ENCODE results near the gene CCR8. TPM values are rescaled to one million over a fixed set of nuclear protein-coding genes. Genes with fewer than 3 reads are reported as not detected.

Gene CCR8
- total RNA-seq, 1 experiment from 2014 or later, result not detected

- Histone ChIP-seq H3K27ac (no peak overlapping the region), H3K27me3 (replicated peaks) (no peaks in the 10 kb centered on the region), H3K36me3 (no peaks in the 10 kb centered on the region), H3K9me3 (replicated peaks) (no peaks in the 10 kb centered on the region), H3K4me1 (replicated peaks) (no peaks in the 10 kb centered on the region), H3K4me3 (no peak overlapping the region)
- no peak for DNase-seq (ENCODE audit: low read depth in 1 of 2, low spot score in 2 of 2)
Measured at GRCh38 chr3:39323494-39323893, 6.0 kb upstream of the CCR8 start.

- Histone ChIP-seq H3K4me1 (replicated peaks) (no peaks in the 10 kb centered on the region), H3K4me3 (no peak overlapping the region), H3K27me3 (replicated peaks) (no peaks in the 10 kb centered on the region), H3K27ac (no peak overlapping the region), H3K36me3 (no peaks in the 10 kb centered on the region), H3K9me3 (replicated peaks) (no peaks in the 10 kb centered on the region)
- DNase-seq (ENCODE audit: low read depth in 1 of 2, low spot score in 2 of 2), result no peak
Measured at GRCh38 chr3:39325236-39325635, 4.3 kb upstream of the CCR8 start.

- no peaks in the 10 kb centered on the region for H3K36me3 ChIP-seq
Measured at GRCh38 chr3:39327053-39327745, 2.3 kb upstream of the CCR8 start.

GRCh38 chr3:39327746-39328349 is 1.7 kb upstream of the CCR8 start:
- H3K4me1 ChIP-seq (replicated peaks), result no peaks in the 10 kb centered on the region
- H3K4me3 ChIP-seq, result no peak overlapping the region
- H3K27ac ChIP-seq, result no peak overlapping the region
- H3K36me3 ChIP-seq, result no peaks in the 10 kb centered on the region
- no peaks in the 10 kb centered on the region for H3K9me3 ChIP-seq (replicated peaks)
- DNase-seq (ENCODE audit: low read depth in 1 of 2, low spot score in 2 of 2), result no peak
- no peaks in the 10 kb centered on the region for H3K27me3 ChIP-seq (replicated peaks)

More at GRCh38 chr3:39327053-39327745, 2.3 kb upstream of the CCR8 start:
- H3K4me1 ChIP-seq (replicated peaks), result no peaks in the 10 kb centered on the region
- H3K4me3 ChIP-seq, result no peak overlapping the region
- H3K27me3 ChIP-seq (replicated peaks), result no peaks in the 10 kb centered on the region
- no peak for DNase-seq (ENCODE audit: low read depth in 1 of 2, low spot score in 2 of 2)
- H3K9me3 ChIP-seq (replicated peaks), result no peaks in the 10 kb centered on the region
- no peak overlapping the region for H3K27ac ChIP-seq

GRCh38 chr3:39330824-39331223 is 1.3 kb downstream of the CCR8 start:
- DNase-seq (ENCODE audit: low read depth in 1 of 2, low spot score in 2 of 2), result no peak
- no peaks in the 10 kb centered on the region for H3K4me1 ChIP-seq (replicated peaks)
- H3K4me3 ChIP-seq, result no peak overlapping the region
- no peaks in the 10 kb centered on the region for H3K27me3 ChIP-seq (replicated peaks)
- H3K9me3 ChIP-seq (replicated peaks), result no peaks in the 10 kb centered on the region
- H3K27ac ChIP-seq, result no peak overlapping the region
- H3K36me3 ChIP-seq, result no peaks in the 10 kb centered on the region

GRCh38 chr3:39332525-39332924 is 3.0 kb downstream of the CCR8 start:
- no peak for DNase-seq (ENCODE audit: low read depth in 1 of 2, low spot score in 2 of 2)
- no peaks in the 10 kb centered on the region for H3K9me3 ChIP-seq (replicated peaks)
- H3K4me1 ChIP-seq (replicated peaks), result no peaks in the 10 kb centered on the region
- no peak overlapping the region for H3K27ac ChIP-seq
- H3K27me3 ChIP-seq (replicated peaks), result no peaks in the 10 kb centered on the region
- H3K4me3 ChIP-seq, result no peak overlapping the region
- H3K36me3 ChIP-seq, result no peaks in the 10 kb centered on the region

GRCh38 chr3:39333607-39334006 is 4.1 kb downstream of the CCR8 start:
- Histone ChIP-seq H3K27ac (no peak overlapping the region), H3K27me3 (replicated peaks) (no peaks in the 10 kb centered on the region), H3K9me3 (replicated peaks) (no peaks in the 10 kb centered on the region), H3K4me1 (replicated peaks) (no peaks in the 10 kb centered on the region), H3K4me3 (no peak overlapping the region), H3K36me3 (no peaks in the 10 kb centered on the region)
- DNase-seq (ENCODE audit: low read depth in 1 of 2, low spot score in 2 of 2), result no peak

GRCh38 chr3:39334205-39334604 is 4.7 kb downstream of the CCR8 start:
- no peaks in the 10 kb centered on the region for H3K27me3 ChIP-seq (replicated peaks)
- no peak overlapping the region for H3K27ac ChIP-seq
- H3K4me3 ChIP-seq, result no peak overlapping the region
- H3K9me3 ChIP-seq (replicated peaks), result no peaks in the 10 kb centered on the region
- H3K4me1 ChIP-seq (replicated peaks), result no peaks in the 10 kb centered on the region
- DNase-seq (ENCODE audit: low read depth in 1 of 2, low spot score in 2 of 2), result no peak
- H3K36me3 ChIP-seq, result no peaks in the 10 kb centered on the region

GRCh38 chr3:39338201-39338600 is 8.7 kb downstream of the CCR8 start:
- Histone ChIP-seq H3K4me3 (no peak overlapping the region), H3K4me1 (replicated peaks) (no peaks in the 10 kb centered on the region), H3K27ac (no peak overlapping the region), H3K36me3 (no peaks in the 10 kb centered on the region), H3K27me3 (replicated peaks) (no peaks in the 10 kb centered on the region), H3K9me3 (replicated peaks) (no peaks in the 10 kb centered on the region)
- DNase-seq (ENCODE audit: low read depth in 1 of 2, low spot score in 2 of 2), result no peak

- no peak overlapping the region for H3K4me3 ChIP-seq
- H3K4me1 ChIP-seq (replicated peaks), result no peaks in the 10 kb centered on the region
- no peak for DNase-seq (ENCODE audit: low read depth in 1 of 2, low spot score in 2 of 2)
- H3K9me3 ChIP-seq (replicated peaks), result no peaks in the 10 kb centered on the region
- no peak overlapping the region for H3K27ac ChIP-seq
- H3K27me3 ChIP-seq (replicated peaks), result no peaks in the 10 kb centered on the region
- H3K36me3 ChIP-seq, result no peaks in the 10 kb centered on the region
Measured at GRCh38 chr3:39339086-39339485, 9.6 kb downstream of the CCR8 start.

- no peak for DNase-seq (ENCODE audit: low read depth in 1 of 2, low spot score in 2 of 2)
- Histone ChIP-seq H3K4me3 (no peak overlapping the region), H3K36me3 (no peaks in the 10 kb centered on the region), H3K9me3 (replicated peaks) (no peaks in the 10 kb centered on the region), H3K27ac (no peak overlapping the region), H3K4me1 (replicated peaks) (no peaks in the 10 kb centered on the region), H3K27me3 (replicated peaks) (no peaks in the 10 kb centered on the region)
Measured at GRCh38 chr3:39343076-39343717, 13.7 kb downstream of the CCR8 start.

- Histone ChIP-seq H3K36me3 (no peaks in the 10 kb centered on the region), H3K9me3 (replicated peaks) (no peaks in the 10 kb centered on the region), H3K27ac (no peak overlapping the region), H3K4me1 (replicated peaks) (no peaks in the 10 kb centered on the region), H3K4me3 (no peak overlapping the region), H3K27me3 (replicated peaks) (no peaks in the 10 kb centered on the region)
- no peak for DNase-seq (ENCODE audit: low read depth in 1 of 2, low spot score in 2 of 2)
Measured at GRCh38 chr3:39343760-39344159, 14.3 kb downstream of the CCR8 start.

- Histone ChIP-seq H3K27ac (no peak overlapping the region), H3K27me3 (replicated peaks) (no peaks in the 10 kb centered on the region), H3K36me3 (no peaks in the 10 kb centered on the region), H3K4me3 (no peak overlapping the region), H3K4me1 (replicated peaks) (no peaks in the 10 kb centered on the region), H3K9me3 (replicated peaks) (no peaks in the 10 kb centered on the region)
- DNase-seq (ENCODE audit: low read depth in 1 of 2, low spot score in 2 of 2), result no peak
Measured at GRCh38 chr3:39344746-39345344, 15.3 kb downstream of the CCR8 start.

Data from SJSA1 (cell line).